HG03108 (cell line): ENCODE data around the gene KIAA0513.

Experiments
- ATAC-seq: cut with Tn5 transposase; IDR thresholded peaks from one replicate; pipeline ENCODE4 v1.9.1; 2021; ENCODE audit warnings: moderate library complexity; ENCODE audit not compliant: unreplicated experiment

The KIAA0513 gene

GRCh38 chr16:85067426-85067825, 39.8 kb downstream of the KIAA0513 start:
- no peak for ATAC-seq

GRCh38 chr16:85068746-85069145, 41.2 kb downstream of the KIAA0513 start:
- ATAC-seq: no peak

- no peak for ATAC-seq
Observed at GRCh38 chr16:85069171-85069570, 41.6 kb downstream of the KIAA0513 start.

- ATAC-seq: no peak
Observed at GRCh38 chr16:85072076-85072860, 44.7 kb downstream of the KIAA0513 start.

- no peak for ATAC-seq
Observed at GRCh38 chr16:85072947-85073346, 45.4 kb downstream of the KIAA0513 start.

GRCh38 chr16:85074225-85074914, 46.8 kb downstream of the KIAA0513 start:
- ATAC-seq: no peak

- ATAC-seq: no peak
Observed at GRCh38 chr16:85075236-85075924, 47.8 kb downstream of the KIAA0513 start.

- no peak for ATAC-seq
Observed at GRCh38 chr16:85077039-85077438, 49.4 kb downstream of the KIAA0513 start.

GRCh38 chr16:85077576-85078125, 50.1 kb downstream of the KIAA0513 start:
- no peak for ATAC-seq

- no peak for ATAC-seq
Observed at GRCh38 chr16:85078226-85078625, 50.6 kb downstream of the KIAA0513 start.

- no peak for ATAC-seq
Observed at GRCh38 chr16:85078952-85079351, 51.4 kb downstream of the KIAA0513 start.

GRCh38 chr16:85079785-85080570, 52.4 kb downstream of the KIAA0513 start:
- no peak for ATAC-seq

- ATAC-seq: no peak
Observed at GRCh38 chr16:85081038-85081437, 53.4 kb downstream of the KIAA0513 start.

- no peak for ATAC-seq
Observed at GRCh38 chr16:85081765-85082164, 54.2 kb downstream of the KIAA0513 start.

- no peak for ATAC-seq
Observed at GRCh38 chr16:85082173-85083050, 54.8 kb downstream of the KIAA0513 start.

- ATAC-seq: no peak
Observed at GRCh38 chr16:85083051-85083639, 55.5 kb downstream of the KIAA0513 start.

- ATAC-seq: no peak
Observed at GRCh38 chr16:85084841-85085510, 57.4 kb downstream of the KIAA0513 start.

- ATAC-seq: no peak
Observed at GRCh38 chr16:85085721-85086120, 58.1 kb downstream of the KIAA0513 start.
